GM10847 (cell line): ENCODE data around the gene PSMC3.

ENCODE experiments used
- POLR2A ChIP-seq: IDR thresholded peaks from 2 replicates; pipeline ENCODE4 v1.6.1; 2011; ENCODE audit not compliant: insufficient read length; ENCODE audit errors: extremely low read depth

PSMC3 gene

GRCh38 chr11:47378010-47378835, 48.0 kb downstream of the PSMC3 start, which contains the start of gene SPI1:
Gene SPI1, minus strand, starts transcription at chr11:47378547. Its CDS starts 194 bp downstream, at chr11:47378353.
- peak; percentile 57 for TF ChIP-seq POLR2A

- TF ChIP-seq POLR2A, result no peak
Observed at GRCh38 chr11:47377571-47378009, 48.6 kb downstream of the PSMC3 start.

GRCh38 chr11:47376525-47377371, 49.5 kb downstream of the PSMC3 start:
- no peak for TF ChIP-seq POLR2A

GRCh38 chr11:47376107-47376524, 50.1 kb downstream of the PSMC3 start:
- no peak for TF ChIP-seq POLR2A

GRCh38 chr11:47375546-47376085, 50.6 kb downstream of the PSMC3 start:
- no peak for TF ChIP-seq POLR2A

- no peak for TF ChIP-seq POLR2A
Observed at GRCh38 chr11:47375020-47375419, 51.2 kb downstream of the PSMC3 start.

GRCh38 chr11:47374720-47375019, 51.6 kb downstream of the PSMC3 start:
- TF ChIP-seq POLR2A, result no peak

- no peak for TF ChIP-seq POLR2A
Observed at GRCh38 chr11:47373876-47374719, 52.1 kb downstream of the PSMC3 start.

- TF ChIP-seq POLR2A, result no peak
Observed at GRCh38 chr11:47372422-47372821, 53.8 kb downstream of the PSMC3 start.

- no peak for TF ChIP-seq POLR2A
Observed at GRCh38 chr11:47369676-47370075, 56.6 kb downstream of the PSMC3 start.
